WTC11 (cell line): ENCODE data around the gene TSSC4. TPM values are rescaled to one million over a fixed set of nuclear protein-coding genes. Genes with fewer than 3 reads are reported as not detected.

Source experiments
- ATAC-seq: fragments of 200-7000 bp; cut with Tn5 transposase; 2 replicates; pipeline ENCODE4 v1.10.0; 2021; ENCODE audit warnings: mild to moderate bottlenecking, moderate library complexity
- CTCF ChIA-PET: fragments of 300-600 bp; sonication (Branson Sonifier 250); formaldehyde crosslinking; loops from one replicate; lab custom pipeline; 2021; ENCODE audit warnings: antibody characterized with exemption; lab: Charles Lee
- POLR2A ChIA-PET: fragments of 350-600 bp; sonication (Branson Sonifier 250); formaldehyde crosslinking; loops from one replicate; lab custom pipeline; 2021; ENCODE audit warnings: antibody characterized with exemption; lab: Charles Lee
- DNase-seq: peaks from one replicate; pipeline ENCODE4 v3.0.0; 2021; ENCODE audit warnings: low spot score
- H3K27ac Mint-ChIP-seq: 2 replicates; pipeline ENCODE4 v1.8.0; 2021; ENCODE audit warnings: mixed read lengths
- H3K27me3 Mint-ChIP-seq: 2 replicates; pipeline ENCODE4 v1.8.0; 2021; ENCODE audit warnings: low read depth, mild to moderate bottlenecking, moderate library complexity, mixed read lengths
- H3K36me3 Mint-ChIP-seq: 2 replicates; pipeline ENCODE4 v1.8.0; 2021; ENCODE audit warnings: mixed read lengths
- H3K4me1 Mint-ChIP-seq: 2 replicates; pipeline ENCODE4 v1.8.0; 2022; ENCODE audit warnings: mixed read lengths
- H3K4me3 Mint-ChIP-seq: 2 replicates; pipeline ENCODE4 v1.8.0; 2021; ENCODE audit warnings: mild to moderate bottlenecking, moderate library complexity, mixed read lengths
- H3K9me3 Mint-ChIP-seq: 2 replicates; pipeline ENCODE4 v1.8.0; 2021; ENCODE audit warnings: mixed read lengths
- ATF1 ChIP-seq: sonication (generic); formaldehyde crosslinking; IDR thresholded peaks from 2 replicates; pipeline ENCODE4 v1.8.1; 2023; ENCODE audit warnings: mild to moderate bottlenecking, moderate library complexity, missing genetic modification reagents
- FOXP4 ChIP-seq: sonication (generic); formaldehyde crosslinking; IDR thresholded peaks from 2 replicates; pipeline ENCODE4 v1.8.0; 2022; ENCODE audit warnings: mild to moderate bottlenecking, missing genetic modification reagents
- GABPB1 ChIP-seq: sonication (generic); formaldehyde crosslinking; IDR thresholded peaks from 2 replicates; pipeline ENCODE4 v1.8.1; 2023; ENCODE audit warnings: mild to moderate bottlenecking, missing genetic modification reagents
- GTF2I ChIP-seq: fragments of 250-450 bp; sonication (Bioruptor Pico); conservative IDR thresholded peaks from 2 replicates; pipeline ENCODE4 v1.4.0; 2021; ENCODE audit warnings: mild to moderate bottlenecking
- IRF1 ChIP-seq: sonication (generic); formaldehyde crosslinking; IDR thresholded peaks from 2 replicates; pipeline ENCODE4 v1.8.0; 2023; ENCODE audit warnings: missing genetic modification reagents
- KAT7 ChIP-seq: sonication (generic); formaldehyde crosslinking; IDR thresholded peaks from 2 replicates; pipeline ENCODE4 v1.8.1; 2023; ENCODE audit warnings: missing genetic modification reagents, mild to moderate bottlenecking, borderline replicate concordance
- MAX ChIP-seq: sonication (generic); formaldehyde crosslinking; IDR thresholded peaks from 2 replicates; pipeline ENCODE4 v1.8.0; 2022; ENCODE audit warnings: mild to moderate bottlenecking, missing genetic modification reagents
- NFATC4 ChIP-seq: fragments of 250-450 bp; sonication (Bioruptor Pico); IDR thresholded peaks from 2 replicates; pipeline ENCODE4 v1.9.0; 2021; ENCODE audit warnings: mild to moderate bottlenecking
- ZBTB21 ChIP-seq: sonication (generic); formaldehyde crosslinking; IDR thresholded peaks from 2 replicates; pipeline ENCODE4 v1.8.1; 2023; ENCODE audit warnings: mild to moderate bottlenecking, missing genetic modification reagents, borderline replicate concordance
- ZBTB43 ChIP-seq: sonication (generic); formaldehyde crosslinking; IDR thresholded peaks from 2 replicates; pipeline ENCODE4 v1.8.1; 2023; ENCODE audit warnings: mild to moderate bottlenecking, missing genetic modification reagents
- ZSCAN18 ChIP-seq: fragments of 250-450 bp; sonication (Bioruptor Pico); IDR thresholded peaks from 2 replicates; pipeline ENCODE4 v2.1.2; 2022; ENCODE audit warnings: mild to moderate bottlenecking, moderate library complexity
- total RNA-seq: library from RNA; stranded (reverse); gene quantifications from 3 replicates; pipeline ENCODE4 v1.2.3, GENCODE V29; 2021
- TF ChIP-seq, protein P1 (sequence below): sonication (generic); formaldehyde crosslinking; IDR thresholded peaks from 2 replicates; pipeline ENCODE4 v1.8.0; 2022; ENCODE audit warnings: missing genetic modification reagents
- TF ChIP-seq, protein P2 (sequence below): sonication (generic); formaldehyde crosslinking; IDR thresholded peaks from 2 replicates; pipeline ENCODE4 v1.8.0; 2023; ENCODE audit warnings: mild to moderate bottlenecking, missing genetic modification reagents
- TF ChIP-seq, protein P3 (sequence below): sonication (generic); formaldehyde crosslinking; IDR thresholded peaks from 2 replicates; pipeline ENCODE4 v1.8.0; 2022; ENCODE audit warnings: mild to moderate bottlenecking, missing genetic modification reagents

The TSSC4 gene
- total RNA-seq, 1 experiment from 2014 or later: 41.4 TPM

DNA sequence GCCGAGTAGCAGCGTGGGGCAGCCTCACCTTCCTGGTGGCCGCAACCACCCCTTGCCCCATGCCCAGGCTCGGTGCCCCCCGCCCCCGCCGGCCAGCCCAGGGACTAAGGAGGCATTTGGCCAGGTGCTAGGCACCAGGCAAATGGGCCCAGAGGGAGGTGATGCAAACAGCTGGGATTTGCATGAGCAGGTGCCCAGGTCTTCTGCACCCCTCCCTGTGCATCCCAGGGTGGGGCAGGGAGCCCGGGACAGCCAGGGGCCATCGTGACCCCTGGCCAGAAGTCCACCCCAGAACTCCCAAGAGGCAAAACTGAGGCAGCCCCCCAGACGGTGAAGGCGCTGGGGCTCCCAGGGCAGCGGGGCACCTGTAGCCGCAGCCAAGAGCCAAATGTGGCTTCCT, 25.7 kb downstream of the TSSC4 start (continued):
- TF ChIP-seq GABPB1 (CRISPR knock-in tag) (no peak), IRF1 (CRISPR knock-in tag) (no peak), KAT7 (no peak), FOXP4 (CRISPR knock-in tag) (no peak), ATF1 (no peak)
- TF ChIP-seq, protein P1, sequence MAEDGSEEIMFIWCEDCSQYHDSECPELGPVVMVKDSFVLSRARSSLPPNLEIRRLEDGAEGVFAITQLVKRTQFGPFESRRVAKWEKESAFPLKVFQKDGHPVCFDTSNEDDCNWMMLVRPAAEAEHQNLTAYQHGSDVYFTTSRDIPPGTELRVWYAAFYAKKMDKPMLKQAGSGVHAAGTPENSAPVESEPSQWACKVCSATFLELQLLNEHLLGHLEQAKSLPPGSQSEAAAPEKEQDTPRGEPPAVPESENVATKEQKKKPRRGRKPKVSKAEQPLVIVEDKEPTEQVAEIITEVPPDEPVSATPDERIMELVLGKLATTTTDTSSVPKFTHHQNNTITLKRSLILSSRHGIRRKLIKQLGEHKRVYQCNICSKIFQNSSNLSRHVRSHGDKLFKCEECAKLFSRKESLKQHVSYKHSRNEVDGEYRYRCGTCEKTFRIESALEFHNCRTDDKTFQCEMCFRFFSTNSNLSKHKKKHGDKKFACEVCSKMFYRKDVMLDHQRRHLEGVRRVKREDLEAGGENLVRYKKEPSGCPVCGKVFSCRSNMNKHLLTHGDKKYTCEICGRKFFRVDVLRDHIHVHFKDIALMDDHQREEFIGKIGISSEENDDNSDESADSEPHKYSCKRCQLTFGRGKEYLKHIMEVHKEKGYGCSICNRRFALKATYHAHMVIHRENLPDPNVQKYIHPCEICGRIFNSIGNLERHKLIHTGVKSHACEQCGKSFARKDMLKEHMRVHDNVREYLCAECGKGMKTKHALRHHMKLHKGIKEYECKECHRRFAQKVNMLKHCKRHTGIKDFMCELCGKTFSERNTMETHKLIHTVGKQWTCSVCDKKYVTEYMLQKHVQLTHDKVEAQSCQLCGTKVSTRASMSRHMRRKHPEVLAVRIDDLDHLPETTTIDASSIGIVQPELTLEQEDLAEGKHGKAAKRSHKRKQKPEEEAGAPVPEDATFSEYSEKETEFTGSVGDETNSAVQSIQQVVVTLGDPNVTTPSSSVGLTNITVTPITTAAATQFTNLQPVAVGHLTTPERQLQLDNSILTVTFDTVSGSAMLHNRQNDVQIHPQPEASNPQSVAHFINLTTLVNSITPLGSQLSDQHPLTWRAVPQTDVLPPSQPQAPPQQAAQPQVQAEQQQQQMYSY: no peak

GRCh38 chr11:2426826-2427521, 26.4 kb downstream of the TSSC4 start:
- no peak for ATAC-seq
- POLR2A ChIA-PET: no interaction called here
- no peak for DNase-seq

More at GRCh38 chr11:2426826-2427521, 26.4 kb downstream of the TSSC4 start:
- Mint-ChIP-seq H3K27me3 (peaks cover 10% of the 10 kb centered on the region), H3K4me1 (no peaks in the 10 kb centered on the region), H3K4me3 (no peak overlapping the region), H3K36me3 (no peaks in the 10 kb centered on the region), H3K27ac (no peak overlapping the region), H3K9me3 (no peaks in the 10 kb centered on the region)
- CTCF ChIA-PET: interaction anchor here (0.8 to 5.3 kb wide), 8 partner anchors 8 to 503 kb away, joined by 3 to 122 read pairs (median 4); no protein-coding TSS in a partner anchor
- no peak for TF ChIP-seq NFATC4 (CRISPR knock-in tag)
- TF ChIP-seq, protein P2, sequence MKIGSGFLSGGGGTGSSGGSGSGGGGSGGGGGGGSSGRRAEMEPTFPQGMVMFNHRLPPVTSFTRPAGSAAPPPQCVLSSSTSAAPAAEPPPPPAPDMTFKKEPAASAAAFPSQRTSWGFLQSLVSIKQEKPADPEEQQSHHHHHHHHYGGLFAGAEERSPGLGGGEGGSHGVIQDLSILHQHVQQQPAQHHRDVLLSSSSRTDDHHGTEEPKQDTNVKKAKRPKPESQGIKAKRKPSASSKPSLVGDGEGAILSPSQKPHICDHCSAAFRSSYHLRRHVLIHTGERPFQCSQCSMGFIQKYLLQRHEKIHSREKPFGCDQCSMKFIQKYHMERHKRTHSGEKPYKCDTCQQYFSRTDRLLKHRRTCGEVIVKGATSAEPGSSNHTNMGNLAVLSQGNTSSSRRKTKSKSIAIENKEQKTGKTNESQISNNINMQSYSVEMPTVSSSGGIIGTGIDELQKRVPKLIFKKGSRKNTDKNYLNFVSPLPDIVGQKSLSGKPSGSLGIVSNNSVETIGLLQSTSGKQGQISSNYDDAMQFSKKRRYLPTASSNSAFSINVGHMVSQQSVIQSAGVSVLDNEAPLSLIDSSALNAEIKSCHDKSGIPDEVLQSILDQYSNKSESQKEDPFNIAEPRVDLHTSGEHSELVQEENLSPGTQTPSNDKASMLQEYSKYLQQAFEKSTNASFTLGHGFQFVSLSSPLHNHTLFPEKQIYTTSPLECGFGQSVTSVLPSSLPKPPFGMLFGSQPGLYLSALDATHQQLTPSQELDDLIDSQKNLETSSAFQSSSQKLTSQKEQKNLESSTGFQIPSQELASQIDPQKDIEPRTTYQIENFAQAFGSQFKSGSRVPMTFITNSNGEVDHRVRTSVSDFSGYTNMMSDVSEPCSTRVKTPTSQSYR (CRISPR knock-in tag): no peak
- no peak for TF ChIP-seq ZBTB21 (CRISPR knock-in tag)
- no peak for TF ChIP-seq ZSCAN18
- TF ChIP-seq GTF2I (CRISPR knock-in tag): no peak
- no peak for TF ChIP-seq MAX (CRISPR knock-in tag)
- TF ChIP-seq, protein P3, sequence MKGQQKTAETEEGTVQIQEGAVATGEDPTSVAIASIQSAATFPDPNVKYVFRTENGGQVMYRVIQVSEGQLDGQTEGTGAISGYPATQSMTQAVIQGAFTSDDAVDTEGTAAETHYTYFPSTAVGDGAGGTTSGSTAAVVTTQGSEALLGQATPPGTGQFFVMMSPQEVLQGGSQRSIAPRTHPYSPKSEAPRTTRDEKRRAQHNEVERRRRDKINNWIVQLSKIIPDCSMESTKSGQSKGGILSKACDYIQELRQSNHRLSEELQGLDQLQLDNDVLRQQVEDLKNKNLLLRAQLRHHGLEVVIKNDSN: no peak
- TF ChIP-seq ZBTB43 (CRISPR knock-in tag): no peak
- TF ChIP-seq, all 79 proteins: peak for 0
